ENCODE data around the gene BFSP1. TPM values are rescaled to one million over a fixed set of nuclear protein-coding genes. Genes with fewer than 3 reads are reported as not detected.

BFSP1 gene
- total RNA-seq: 3.3 TPM
- polyA plus RNA-seq: 2.0 TPM

- H3K36me3 ChIP-seq (ENCODE audit: insufficient read depth): no peaks in the 10 kb centered on the region
- WGBS: 1% methylated on average over 111 of the region's 111 CpGs
- H3K27ac ChIP-seq (ENCODE audit: low read depth): no peak within 1 kb of the TSS
- H3K4me1 ChIP-seq (ENCODE audit: insufficient read depth): no peaks in the 10 kb centered on the region
- DNase-seq (ENCODE audit: extremely low spot score): no peak
- H3K4me3 ChIP-seq (ENCODE audit: low read depth, low read length): peak within 1 kb of the TSS; percentile 62
These were observed at the start of gene BFSP1 for GRCh38 chr20:17530716-17531664. Gene BFSP1 (minus strand): TSS chr20:17531379. CDS start chr20:17531329, 50 bp downstream.

GRCh38 chr20:17580895-17581294 is 49.7 kb upstream of the BFSP1 start:
- Histone ChIP-seq H3K36me3 (ENCODE audit: insufficient read depth) (no peaks in the 10 kb centered on the region), H3K4me1 (ENCODE audit: insufficient read depth) (no peaks in the 10 kb centered on the region), H3K27ac (ENCODE audit: low read depth) (no peak overlapping the region), H3K4me3 (ENCODE audit: low read depth, low read length) (no peak overlapping the region)
- no peak for DNase-seq (ENCODE audit: extremely low spot score)
- WGBS: 84% methylated on average over 2 of the region's 2 CpGs

- Histone ChIP-seq H3K4me1 (ENCODE audit: insufficient read depth) (no peaks in the 10 kb centered on the region), H3K27ac (ENCODE audit: low read depth) (no peak overlapping the region)
- whole genome bisulfite sequencing: 71% methylated on average over 4 of the region's 4 CpGs
These were observed 48.3 kb upstream of the BFSP1 start for GRCh38 chr20:17579369-17580039.

GRCh38 chr20:17576215-17576614 is 45.0 kb upstream of the BFSP1 start:
- DNase-seq (ENCODE audit: extremely low spot score): no peak
- 47% methylated on average over 8 of the region's 8 CpGs for WGBS
- H3K27ac ChIP-seq (ENCODE audit: low read depth): no peak overlapping the region
- H3K36me3 ChIP-seq (ENCODE audit: insufficient read depth): no peaks in the 10 kb centered on the region
- no peak overlapping the region for H3K4me3 ChIP-seq (ENCODE audit: low read depth, low read length)
- H3K4me1 ChIP-seq (ENCODE audit: insufficient read depth): no peaks in the 10 kb centered on the region

More at GRCh38 chr20:17579369-17580039, 48.3 kb upstream of the BFSP1 start:
- Histone ChIP-seq H3K4me3 (ENCODE audit: low read depth, low read length) (no peak overlapping the region), H3K36me3 (ENCODE audit: insufficient read depth) (no peaks in the 10 kb centered on the region)
- no peak for DNase-seq (ENCODE audit: extremely low spot score)

- WGBS: 39% methylated on average over 3 of the region's 3 CpGs
- H3K4me1 ChIP-seq (ENCODE audit: insufficient read depth): no peaks in the 10 kb centered on the region
- H3K27ac ChIP-seq (ENCODE audit: low read depth): no peak overlapping the region
- no peak overlapping the region for H3K4me3 ChIP-seq (ENCODE audit: low read depth, low read length)
- no peak for DNase-seq (ENCODE audit: extremely low spot score)
- no peaks in the 10 kb centered on the region for H3K36me3 ChIP-seq (ENCODE audit: insufficient read depth)
These were observed 42.3 kb upstream of the BFSP1 start for GRCh38 chr20:17573463-17573862.

- Histone ChIP-seq H3K4me1 (ENCODE audit: insufficient read depth) (peaks cover 1% of the 10 kb centered on the region), H3K36me3 (ENCODE audit: insufficient read depth) (no peaks in the 10 kb centered on the region), H3K27ac (ENCODE audit: low read depth) (peak overlapping the region; percentile 65), H3K4me3 (ENCODE audit: low read depth, low read length) (peak overlapping the region; percentile 28)
- DNase-seq (ENCODE audit: extremely low spot score): no peak
- 23% methylated on average over 7 of the region's 7 CpGs for WGBS
These were observed 41.0 kb upstream of the BFSP1 start for GRCh38 chr20:17572034-17572638.

GRCh38 chr20:17571153-17571527 is 40.0 kb upstream of the BFSP1 start:
- Histone ChIP-seq H3K36me3 (ENCODE audit: insufficient read depth) (no peaks in the 10 kb centered on the region), H3K27ac (ENCODE audit: low read depth) (peak overlapping the region; percentile 40), H3K4me3 (ENCODE audit: low read depth, low read length) (peak overlapping the region; percentile 94), H3K4me1 (ENCODE audit: insufficient read depth) (peaks cover 1% of the 10 kb centered on the region)
- 7% methylated on average over 6 of the region's 6 CpGs for WGBS
- no peak for DNase-seq (ENCODE audit: extremely low spot score)

GRCh38 chr20:17570347-17571152 is 39.4 kb upstream of the BFSP1 start:
- WGBS: under 1% methylated on average over 43 of the region's 43 CpGs
- H3K4me1 ChIP-seq (ENCODE audit: insufficient read depth): peaks cover 1% of the 10 kb centered on the region
- no peaks in the 10 kb centered on the region for H3K36me3 ChIP-seq (ENCODE audit: insufficient read depth)
- H3K4me3 ChIP-seq (ENCODE audit: low read depth, low read length): peak overlapping the region; percentile 94
- peak overlapping the region; percentile 99 for H3K27ac ChIP-seq (ENCODE audit: low read depth)
- DNase-seq (ENCODE audit: extremely low spot score): peak; percentile 52

- under 1% methylated on average over 70 of the region's 70 CpGs for WGBS
- H3K36me3 ChIP-seq (ENCODE audit: insufficient read depth): no peaks in the 10 kb centered on the region
- peak; percentile 79 for DNase-seq (ENCODE audit: extremely low spot score)
- H3K4me1 ChIP-seq (ENCODE audit: insufficient read depth): peaks cover 1% of the 10 kb centered on the region
- H3K4me3 ChIP-seq (ENCODE audit: low read depth, low read length): peak within 1 kb of the TSS; percentile 94
- H3K27ac ChIP-seq (ENCODE audit: low read depth): peak within 1 kb of the TSS; percentile 99
These were observed 38.6 kb upstream of the BFSP1 start, which contains the start of gene DSTN for GRCh38 chr20:17569616-17570346. Gene DSTN (plus strand): TSS chr20:17570075. CDS start chr20:17570209, 134 bp downstream.

GRCh38 chr20:17568972-17569521 is 37.9 kb upstream of the BFSP1 start:
- peak overlapping the region; percentile 28 for H3K27ac ChIP-seq (ENCODE audit: low read depth)
- peak overlapping the region; percentile 94 for H3K4me3 ChIP-seq (ENCODE audit: low read depth, low read length)
- H3K4me1 ChIP-seq (ENCODE audit: insufficient read depth): peaks cover 1% of the 10 kb centered on the region
- H3K36me3 ChIP-seq (ENCODE audit: insufficient read depth): no peaks in the 10 kb centered on the region
- WGBS: 2% methylated on average over 38 of the region's 38 CpGs
- DNase-seq (ENCODE audit: extremely low spot score): no peak

- 49% methylated on average over 6 of the region's 6 CpGs for WGBS
- Histone ChIP-seq H3K4me3 (ENCODE audit: low read depth, low read length) (no peak overlapping the region), H3K4me1 (ENCODE audit: insufficient read depth) (peaks cover 1% of the 10 kb centered on the region), H3K27ac (ENCODE audit: low read depth) (peak overlapping the region; percentile 60), H3K36me3 (ENCODE audit: insufficient read depth) (no peaks in the 10 kb centered on the region)
- no peak for DNase-seq (ENCODE audit: extremely low spot score)
These were observed 37.0 kb upstream of the BFSP1 start for GRCh38 chr20:17568045-17568788.

GRCh38 chr20:17566345-17566744 is 35.2 kb upstream of the BFSP1 start:
- Histone ChIP-seq H3K27ac (ENCODE audit: low read depth) (no peak overlapping the region), H3K4me1 (ENCODE audit: insufficient read depth) (peaks cover 1% of the 10 kb centered on the region), H3K4me3 (ENCODE audit: low read depth, low read length) (no peak overlapping the region), H3K36me3 (ENCODE audit: insufficient read depth) (no peaks in the 10 kb centered on the region)
- WGBS: 93% methylated on average over 3 of the region's 3 CpGs
- no peak for DNase-seq (ENCODE audit: extremely low spot score)
